PFSK-1 (cell line): ENCODE measurements around the gene MBD5.

Experiments
- FOXP2 ChIP-seq: optimal IDR thresholded peaks from 2 replicates; pipeline ENCODE3; 2011; ENCODE audit warnings: borderline replicate concordance, control low read depth, inconsistent platforms; ENCODE audit not compliant: insufficient read depth; ENCODE audit errors: extremely low read length, extremely low read depth
- POLR2AphosphoS5 ChIP-seq: IDR thresholded peaks from 2 replicates; pipeline ENCODE4 v1.6.1; 2012; ENCODE audit warnings: low read depth, mild to moderate bottlenecking, control low read depth, low read length, moderate library complexity
- SIN3A ChIP-seq: IDR thresholded peaks from 2 replicates; pipeline ENCODE4 v1.6.1; 2012; ENCODE audit warnings: mild to moderate bottlenecking, low read length, moderate library complexity, borderline replicate concordance; ENCODE audit not compliant: insufficient read depth
- TAF1 ChIP-seq: IDR thresholded peaks from 2 replicates; pipeline ENCODE4 v1.6.1; 2012; ENCODE audit warnings: low read length, control low read depth, borderline replicate concordance; ENCODE audit not compliant: insufficient read depth
- TF ChIP-seq, protein P1 (sequence below), 2 experiments: IDR thresholded peaks; 2 replicates each; pipeline versions ENCODE4 v1.6.1 to v1.8.0; 2011 to 2012; ENCODE audit warnings: low read depth in 2 of 2, low read length in 2 of 2, control low read depth in 1 of 2, inconsistent platforms in 1 of 2, mild to moderate bottlenecking in 1 of 2, moderate library complexity in 1 of 2; ENCODE audit not compliant: insufficient read depth in 1 of 2

MBD5 gene

GRCh38 chr2:148161909-148162435 is 141.1 kb downstream of the MBD5 start:
- TF ChIP-seq SIN3A (no peak), TAF1 (no peak), FOXP2 (no peak), POLR2AphosphoS5 (no peak)
- TF ChIP-seq, protein P1, sequence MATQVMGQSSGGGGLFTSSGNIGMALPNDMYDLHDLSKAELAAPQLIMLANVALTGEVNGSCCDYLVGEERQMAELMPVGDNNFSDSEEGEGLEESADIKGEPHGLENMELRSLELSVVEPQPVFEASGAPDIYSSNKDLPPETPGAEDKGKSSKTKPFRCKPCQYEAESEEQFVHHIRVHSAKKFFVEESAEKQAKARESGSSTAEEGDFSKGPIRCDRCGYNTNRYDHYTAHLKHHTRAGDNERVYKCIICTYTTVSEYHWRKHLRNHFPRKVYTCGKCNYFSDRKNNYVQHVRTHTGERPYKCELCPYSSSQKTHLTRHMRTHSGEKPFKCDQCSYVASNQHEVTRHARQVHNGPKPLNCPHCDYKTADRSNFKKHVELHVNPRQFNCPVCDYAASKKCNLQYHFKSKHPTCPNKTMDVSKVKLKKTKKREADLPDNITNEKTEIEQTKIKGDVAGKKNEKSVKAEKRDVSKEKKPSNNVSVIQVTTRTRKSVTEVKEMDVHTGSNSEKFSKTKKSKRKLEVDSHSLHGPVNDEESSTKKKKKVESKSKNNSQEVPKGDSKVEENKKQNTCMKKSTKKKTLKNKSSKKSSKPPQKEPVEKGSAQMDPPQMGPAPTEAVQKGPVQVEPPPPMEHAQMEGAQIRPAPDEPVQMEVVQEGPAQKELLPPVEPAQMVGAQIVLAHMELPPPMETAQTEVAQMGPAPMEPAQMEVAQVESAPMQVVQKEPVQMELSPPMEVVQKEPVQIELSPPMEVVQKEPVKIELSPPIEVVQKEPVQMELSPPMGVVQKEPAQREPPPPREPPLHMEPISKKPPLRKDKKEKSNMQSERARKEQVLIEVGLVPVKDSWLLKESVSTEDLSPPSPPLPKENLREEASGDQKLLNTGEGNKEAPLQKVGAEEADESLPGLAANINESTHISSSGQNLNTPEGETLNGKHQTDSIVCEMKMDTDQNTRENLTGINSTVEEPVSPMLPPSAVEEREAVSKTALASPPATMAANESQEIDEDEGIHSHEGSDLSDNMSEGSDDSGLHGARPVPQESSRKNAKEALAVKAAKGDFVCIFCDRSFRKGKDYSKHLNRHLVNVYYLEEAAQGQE (IDR thresholded peaks at IDR 0.05; ENCODE audit: insufficient read depth in 1 of 2, low read depth in 2 of 2, low read length in 2 of 2): no peak

DNA sequence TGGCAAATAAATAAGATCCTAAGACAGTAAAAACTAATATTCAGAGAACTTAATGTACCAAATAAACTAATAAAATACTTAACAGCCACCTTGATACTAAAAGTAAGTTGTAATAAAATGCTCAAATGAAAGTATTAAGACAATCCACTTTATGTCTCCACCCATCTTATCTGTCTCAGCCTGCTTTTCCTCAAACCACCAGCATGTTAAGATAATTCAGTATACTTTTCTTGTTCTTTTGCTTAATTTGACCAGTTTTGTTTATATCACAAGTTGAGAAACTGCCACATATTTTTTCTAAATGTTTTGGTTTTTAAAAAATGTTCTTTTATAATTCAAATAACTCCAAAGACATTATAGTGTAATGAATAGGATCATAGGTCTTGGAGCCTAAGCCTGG is 142.0 kb downstream of the MBD5 start:
- TF ChIP-seq FOXP2: no peak
- TF ChIP-seq TAF1: no peak
- TF ChIP-seq, protein P1 (IDR thresholded peaks at IDR 0.05; ENCODE audit: insufficient read depth in 1 of 2, low read depth in 2 of 2, low read length in 2 of 2): no peak
- TF ChIP-seq SIN3A: no peak
- TF ChIP-seq POLR2AphosphoS5: no peak

- no peak for TF ChIP-seq FOXP2
- TF ChIP-seq, protein P1 (IDR thresholded peaks at IDR 0.05; ENCODE audit: insufficient read depth in 1 of 2, low read depth in 2 of 2, low read length in 2 of 2): no peak
- no peak for TF ChIP-seq POLR2AphosphoS5
- TF ChIP-seq TAF1: no peak
- no peak for TF ChIP-seq SIN3A
Observed at GRCh38 chr2:148165975-148166374, 145.1 kb downstream of the MBD5 start.

DNA sequence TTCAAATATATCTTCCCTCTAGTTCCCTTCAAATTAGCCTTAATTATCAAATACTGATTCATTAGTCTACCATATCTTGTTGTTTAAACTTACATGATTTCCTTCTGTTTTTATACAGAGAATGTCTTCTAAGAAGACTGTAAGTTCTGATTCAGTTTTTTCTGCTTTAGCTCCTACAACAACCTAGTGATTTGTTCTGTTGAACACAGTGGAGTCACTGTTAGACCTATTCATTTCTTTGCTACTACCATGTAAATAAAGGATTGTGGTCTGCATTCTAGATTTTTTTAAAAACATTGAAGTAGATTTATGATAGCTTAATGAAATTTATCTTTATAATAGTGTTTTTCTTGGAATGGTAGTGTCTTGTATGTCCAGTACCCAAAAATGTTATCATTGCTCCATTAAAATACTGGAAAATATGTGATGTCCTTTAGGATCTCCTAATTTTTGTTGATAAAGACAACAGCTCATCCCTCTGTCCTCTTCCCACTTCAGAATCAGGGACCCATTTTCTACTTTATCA is 146.4 kb downstream of the MBD5 start:
- TF ChIP-seq TAF1 (no peak), FOXP2 (no peak), SIN3A (no peak), POLR2AphosphoS5 (no peak)
- TF ChIP-seq, protein P1 (IDR thresholded peaks at IDR 0.05; ENCODE audit: insufficient read depth in 1 of 2, low read depth in 2 of 2, low read length in 2 of 2): no peak

- TF ChIP-seq, protein P1 (IDR thresholded peaks at IDR 0.05; ENCODE audit: insufficient read depth in 1 of 2, low read depth in 2 of 2, low read length in 2 of 2): no peak
- TF ChIP-seq FOXP2: no peak
- TF ChIP-seq POLR2AphosphoS5: no peak
- TF ChIP-seq SIN3A: no peak
- TF ChIP-seq TAF1: no peak
Observed at GRCh38 chr2:148167855-148168254, 147.0 kb downstream of the MBD5 start.
